Epidermal melanocyte (primary cell): ENCODE data around the gene RNASE13.
"Not testable (repeated sequence)": the region's sequence is repeated elsewhere in the genome, so short reads cannot be mapped to it uniquely, and the experiment has no call there.

Experiments used
- DNase-seq: peaks from one replicate; pipeline ENCODE4 v3.0.0; 2011; ENCODE audit warnings: low spot score; ENCODE audit not compliant: insufficient read length

The RNASE13 gene

DNA sequence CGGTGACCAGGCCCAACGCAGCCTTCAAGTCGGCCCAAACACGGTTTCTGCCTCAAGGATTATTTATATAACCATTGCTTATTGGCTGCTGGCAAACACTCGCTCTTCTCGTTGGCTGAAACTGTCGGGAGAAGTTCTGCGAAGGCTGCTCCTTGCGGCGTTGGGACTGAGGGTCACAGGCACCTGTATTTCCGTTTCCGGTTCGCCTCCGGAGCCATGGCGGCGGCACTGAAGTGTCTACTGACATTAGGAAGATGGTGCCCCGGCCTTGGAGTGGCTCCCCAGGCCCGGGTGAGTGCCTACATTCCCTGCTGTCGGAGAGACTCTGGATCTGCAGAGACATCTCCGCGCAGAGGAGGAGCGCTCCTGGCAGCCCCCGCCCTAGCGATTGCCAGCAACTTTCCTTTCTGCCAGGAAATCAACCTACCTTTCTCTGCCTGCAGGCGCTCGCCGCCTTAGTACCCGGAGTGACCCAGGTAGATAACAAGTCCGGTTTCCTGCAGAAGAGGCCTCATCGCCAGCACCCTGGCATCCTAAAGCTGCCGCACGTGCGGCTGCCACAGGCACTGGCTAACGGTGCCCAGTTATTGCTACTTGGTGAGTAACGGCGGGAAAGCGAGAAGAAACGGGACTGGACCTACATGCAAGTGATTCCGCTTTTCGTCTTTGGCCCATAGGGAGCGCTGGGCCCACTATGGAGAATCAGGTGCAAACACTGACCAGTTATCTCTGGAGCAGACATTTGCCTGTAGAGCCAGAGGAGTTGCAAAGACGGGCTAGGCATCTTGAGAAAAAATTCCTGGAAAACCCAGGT lies 44.6 kb downstream of the RNASE13 start, which contains the start of gene METTL17:
Gene METTL17, plus strand, starts transcription at position 194 of the 814 bp plus-strand sequence. Its CDS starts 23 bp downstream, at position 217.
- DNase-seq: peak; percentile 89

DNA sequence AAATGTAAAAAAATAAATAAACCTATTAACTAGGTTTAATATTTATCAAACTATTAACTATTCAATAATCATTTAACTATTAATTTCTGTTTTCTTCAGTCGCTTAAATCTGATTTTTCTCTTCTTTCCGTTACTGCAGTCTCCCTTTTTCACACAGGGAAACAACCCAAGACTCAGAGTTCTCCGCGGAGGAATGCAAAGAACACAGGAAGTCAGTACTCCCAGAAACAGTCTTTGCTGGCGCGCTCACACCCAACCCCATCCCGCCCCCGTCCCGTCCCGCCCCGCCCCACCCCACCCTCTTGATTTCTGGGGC lies 45.2 kb downstream of the RNASE13 start:
- no peak for DNase-seq

DNA sequence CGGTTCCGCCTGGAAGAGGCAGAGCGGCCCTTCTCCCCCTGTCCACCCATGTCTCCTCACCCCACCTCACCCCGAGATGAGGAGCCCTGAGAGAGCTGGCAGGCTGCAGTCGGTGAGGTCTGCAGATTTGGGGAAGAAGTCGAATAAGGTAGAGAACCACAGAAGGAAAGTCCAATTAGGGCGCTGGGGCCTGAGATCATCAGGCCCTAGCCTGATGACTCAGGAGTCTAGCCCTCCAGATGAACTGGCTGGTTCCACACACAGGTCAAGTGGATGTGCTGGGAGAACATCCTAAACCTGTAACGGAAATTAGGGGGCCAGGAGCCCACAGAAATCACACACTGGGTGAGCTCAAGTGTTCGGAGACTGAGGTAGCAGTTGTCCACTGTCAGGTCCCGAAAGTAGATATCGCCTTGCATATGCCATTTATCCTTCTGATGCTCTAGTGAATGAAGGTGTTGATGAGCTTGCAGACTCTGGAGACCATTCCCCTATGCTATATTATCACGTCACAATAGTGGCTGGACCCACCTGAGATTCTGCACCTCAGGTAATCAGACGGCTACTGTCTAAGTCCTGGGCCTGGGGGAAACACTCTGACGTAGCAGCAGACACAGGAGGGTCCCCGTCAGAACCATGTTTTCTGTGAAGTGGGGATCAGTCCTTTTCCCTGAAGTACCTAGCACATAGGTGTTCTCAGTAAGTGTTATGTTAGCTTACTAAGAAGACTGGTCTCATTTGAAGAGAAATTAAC lies 45.7 kb downstream of the RNASE13 start:
- no peak for DNase-seq

DNA sequence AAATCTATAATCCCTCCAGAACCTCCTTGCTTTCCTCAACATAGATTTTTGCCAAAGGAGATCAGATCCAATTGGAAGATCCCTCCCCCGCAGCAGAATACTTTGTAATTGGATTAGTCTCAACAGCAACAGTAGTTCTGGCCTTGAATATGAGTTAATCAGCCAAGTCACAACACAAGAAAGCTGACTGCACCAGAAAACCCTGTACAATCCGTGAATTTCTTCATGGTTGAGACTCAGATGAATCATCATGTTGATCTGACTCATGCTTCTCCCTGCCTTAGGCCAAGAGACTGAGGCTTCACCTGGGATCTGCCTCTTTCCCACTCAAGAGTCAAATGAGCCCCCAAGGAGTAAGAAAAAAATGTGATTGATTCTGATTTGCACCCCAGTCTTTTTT lies 47.8 kb downstream of the RNASE13 start:
- no peak for DNase-seq

DNA sequence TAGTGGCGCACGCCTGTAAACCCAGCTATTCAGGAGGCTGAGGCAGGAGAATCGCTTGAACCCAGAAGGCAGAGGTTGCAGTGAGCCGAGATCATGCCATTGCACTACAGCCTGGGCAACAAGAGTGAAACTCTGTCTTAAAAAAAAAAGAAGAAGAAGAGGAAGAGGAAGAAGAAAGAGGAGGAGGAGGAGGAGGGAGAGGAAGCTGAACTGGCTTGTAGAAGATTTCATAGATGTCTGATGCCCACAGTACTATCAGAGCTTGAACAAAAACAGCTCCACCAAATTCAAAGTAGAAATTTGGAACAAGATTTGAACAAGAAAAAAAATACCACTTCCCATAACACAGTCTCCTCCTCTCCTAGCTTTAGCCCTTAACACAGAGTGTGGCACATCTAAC lies 49.0 kb downstream of the RNASE13 start:
- DNase-seq: not testable (repeated sequence)
